HG02759 (cell line): Measurements from ENCODE around the gene CCDC85A.

ENCODE experiments used
- ATAC-seq: cut with Tn5 transposase; IDR thresholded peaks from one replicate; pipeline ENCODE4 v1.9.1; 2021; ENCODE audit warnings: mild to moderate bottlenecking, moderate library complexity; ENCODE audit not compliant: unreplicated experiment

CCDC85A gene

DNA sequence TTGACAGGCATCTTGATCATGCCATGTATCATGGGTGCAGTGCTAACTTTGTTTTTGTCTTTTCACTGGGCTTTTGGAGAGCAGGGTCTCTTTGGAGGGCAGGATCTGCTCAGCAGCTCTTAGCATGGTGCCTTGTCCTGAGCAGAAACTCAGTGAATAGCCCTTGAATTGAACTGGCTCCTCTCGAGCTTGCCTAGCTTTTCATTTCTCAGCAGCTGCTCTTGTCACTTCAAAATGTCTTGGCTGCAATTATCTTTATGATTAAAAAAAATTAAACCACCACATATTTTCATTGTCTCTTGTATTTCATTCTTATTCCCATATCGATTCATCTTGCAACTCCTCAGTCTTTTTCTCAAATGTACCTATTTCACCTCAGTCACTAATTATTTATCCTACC, 50.5 kb downstream of the CCDC85A start:
- ATAC-seq = no peak

DNA sequence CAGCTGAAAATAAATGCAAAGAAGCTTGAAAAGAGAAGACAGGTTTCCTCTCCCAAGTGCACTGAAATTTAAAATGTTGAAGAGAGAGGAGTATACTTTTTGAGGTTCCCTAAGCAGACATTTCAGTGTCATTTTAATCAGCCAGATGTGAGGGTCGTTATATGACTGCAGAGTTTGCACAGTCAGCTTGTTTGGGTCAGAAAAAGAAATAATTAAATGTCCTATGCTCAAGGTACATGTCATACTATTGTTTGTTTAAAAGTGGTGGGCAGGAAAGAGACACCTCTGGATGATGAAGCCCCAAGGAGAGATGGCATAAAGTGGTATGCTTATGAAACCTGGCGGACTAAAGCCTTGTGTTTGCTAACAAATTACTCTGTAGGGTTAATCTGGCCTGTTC, 55.2 kb downstream of the CCDC85A start:
- ATAC-seq = no peak

DNA sequence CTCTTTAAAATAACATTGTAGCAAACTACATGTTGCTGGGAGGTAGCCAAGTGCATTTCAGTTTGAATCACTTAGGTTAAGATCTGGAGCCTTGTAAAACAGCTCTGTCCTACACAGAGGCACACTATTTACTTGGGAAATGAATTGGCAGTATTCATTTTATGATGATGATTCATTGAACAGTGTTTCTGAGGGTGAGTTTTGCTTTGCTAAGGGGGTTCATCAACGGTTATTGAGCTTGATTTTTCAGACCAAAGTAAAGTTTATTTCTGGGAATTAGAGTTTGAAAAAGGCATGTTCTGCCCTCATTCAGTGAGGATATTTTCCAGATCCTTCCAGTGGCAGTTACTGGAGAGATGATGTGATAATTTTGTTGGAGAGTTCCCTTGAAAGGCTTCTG, 55.6 kb downstream of the CCDC85A start:
- no peak for ATAC-seq

DNA sequence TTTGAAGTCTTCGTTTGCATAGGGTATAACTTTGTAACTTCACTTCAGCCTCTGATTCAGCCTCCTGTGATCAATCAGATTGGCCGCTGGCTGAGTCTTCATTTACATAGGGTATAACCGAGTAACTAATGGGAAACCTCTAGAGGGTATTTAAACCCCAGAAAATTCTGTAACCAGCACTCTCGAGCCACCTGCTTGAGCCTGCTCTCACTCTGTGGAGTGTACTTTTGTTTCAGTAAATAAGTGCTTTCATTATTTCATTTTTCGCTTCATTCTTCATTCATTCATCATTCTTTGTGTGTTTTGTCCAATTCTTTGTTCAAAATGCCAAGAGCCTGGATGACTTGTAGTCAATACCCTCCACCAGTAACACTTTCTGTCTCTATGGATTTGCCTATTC, 56.4 kb downstream of the CCDC85A start:
- ATAC-seq = no peak

DNA sequence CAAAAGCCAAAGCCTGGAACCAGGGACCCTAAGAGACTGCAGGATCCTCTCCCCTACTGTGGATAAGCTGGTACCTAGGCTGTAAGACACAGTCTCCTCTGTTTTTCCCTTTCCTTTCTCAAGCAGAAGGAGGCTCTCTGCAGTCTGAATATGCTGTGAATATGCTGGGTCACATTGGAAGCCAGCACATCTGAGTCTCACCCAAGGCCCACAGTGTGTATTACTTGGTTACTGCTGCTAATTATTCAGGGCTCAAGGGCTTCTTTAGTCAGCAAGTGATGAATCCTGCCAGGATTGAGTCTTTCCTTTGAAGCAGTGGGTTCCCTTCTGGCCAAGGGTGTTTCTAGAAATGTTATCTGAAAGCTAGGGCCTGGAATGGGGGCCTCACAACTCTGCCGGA, 60.7 kb downstream of the CCDC85A start:
- ATAC-seq = no peak

DNA sequence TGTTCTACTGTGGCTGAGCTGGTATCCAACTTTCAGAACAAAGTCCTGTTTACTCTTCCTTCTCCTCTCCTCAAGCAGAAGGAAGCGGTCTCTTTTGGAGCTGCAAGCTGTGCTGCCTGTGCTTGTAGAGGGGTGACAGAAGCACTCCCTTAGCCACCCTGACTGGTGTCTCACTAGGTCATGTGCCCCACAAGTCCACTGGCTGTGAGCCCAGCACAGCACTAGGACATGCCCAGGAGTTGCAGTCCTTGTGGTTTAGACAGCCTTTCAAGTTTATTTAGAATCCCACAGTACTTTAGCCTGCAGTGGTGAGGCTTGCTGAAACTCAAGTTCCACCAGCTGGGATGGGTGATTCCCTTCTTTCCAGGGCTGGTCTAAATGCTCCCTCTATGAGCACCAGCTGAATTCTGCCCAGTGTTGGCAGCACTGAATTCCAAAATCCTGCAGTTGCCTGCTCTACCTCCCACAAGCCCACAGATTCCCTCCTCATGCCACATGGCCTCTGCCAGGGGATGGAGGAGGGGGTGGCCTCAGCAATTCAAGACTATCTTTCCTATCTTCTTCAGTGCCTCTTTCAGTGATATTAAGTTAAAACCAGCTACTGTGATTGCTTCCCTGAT, 61.2 kb downstream of the CCDC85A start:
- no peak for ATAC-seq

DNA sequence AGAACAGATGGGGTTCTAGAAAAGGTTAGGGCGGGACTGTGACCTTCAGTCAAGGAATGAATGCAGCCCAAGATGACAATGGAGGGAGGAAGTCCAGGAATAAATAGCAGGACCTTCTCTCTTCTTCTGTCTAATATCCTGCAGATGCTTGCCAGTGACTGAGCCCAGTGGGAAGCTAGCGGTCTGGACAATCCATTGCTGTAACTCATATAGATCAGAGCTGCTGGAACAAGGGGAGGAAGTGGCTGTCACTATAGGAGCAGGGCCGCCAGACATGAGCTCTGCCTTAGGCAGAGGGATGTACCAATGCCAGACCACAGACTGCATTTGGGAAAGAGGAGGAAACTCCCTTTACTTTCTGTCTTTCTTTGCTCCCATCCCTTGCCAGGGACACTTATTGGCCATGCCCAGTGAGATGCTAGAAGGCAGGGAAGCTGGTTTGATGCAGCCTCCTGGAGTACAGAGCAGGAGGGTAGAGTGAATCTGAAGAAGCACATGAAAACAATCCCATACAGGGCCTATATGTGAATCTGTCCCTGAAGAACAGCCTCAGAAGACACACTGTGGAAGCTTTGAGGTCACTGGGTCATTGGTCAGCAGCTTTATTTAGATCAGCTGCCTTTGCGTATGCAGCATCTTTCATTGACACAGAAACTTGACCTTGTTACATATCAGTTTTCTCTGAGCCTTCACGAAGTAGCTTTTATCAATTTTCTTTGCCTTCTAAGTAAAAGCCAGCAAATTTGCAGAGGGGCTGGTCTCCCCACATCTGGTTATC, 65.4 kb downstream of the CCDC85A start:
- no peak for ATAC-seq

DNA sequence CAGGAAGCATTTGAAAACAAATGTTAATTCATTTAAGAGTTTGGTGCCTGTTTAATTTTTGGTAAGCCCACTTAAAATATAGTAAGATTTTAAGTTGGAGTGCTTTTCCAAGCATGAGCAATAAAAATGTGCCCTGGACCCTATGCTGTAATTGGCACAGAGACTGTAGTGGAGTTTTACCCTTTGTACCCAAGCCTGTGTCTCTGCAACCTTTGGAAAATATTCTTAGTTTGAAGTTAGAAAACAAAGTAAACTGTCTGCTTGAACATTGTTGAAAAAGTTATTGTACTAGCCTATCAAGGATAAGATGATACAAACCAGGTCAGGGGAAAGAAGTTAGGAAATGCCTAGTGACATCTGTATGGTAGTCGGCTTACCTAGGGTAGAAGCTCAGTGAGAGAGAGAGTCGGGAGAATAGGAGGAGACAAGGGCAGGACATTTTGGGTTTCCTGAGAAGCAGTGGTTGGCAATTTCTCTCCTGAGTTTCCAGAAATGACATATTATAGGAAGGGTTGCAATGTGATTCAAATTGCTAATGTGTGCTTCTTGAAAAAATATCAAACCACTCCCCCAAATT, 66.5 kb downstream of the CCDC85A start:
- no peak for ATAC-seq

DNA sequence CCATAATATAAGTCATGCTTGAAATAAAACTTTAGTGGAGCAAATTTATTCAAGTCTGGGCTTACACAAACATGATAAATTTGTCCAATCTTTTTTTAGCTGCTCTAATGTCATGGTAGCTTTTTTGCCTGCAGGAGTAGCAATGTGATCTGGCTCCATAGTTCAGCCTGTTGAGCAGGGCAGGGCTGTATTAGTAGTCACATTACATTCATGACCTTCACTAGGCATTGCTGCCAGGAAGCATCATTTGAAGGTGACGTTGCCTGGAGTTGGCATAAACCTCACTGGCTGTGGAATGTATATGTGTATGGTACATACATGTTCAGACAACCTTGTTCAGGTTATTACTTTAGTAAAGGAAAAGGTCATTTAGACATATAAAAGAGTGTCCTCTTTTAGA, 76.6 kb downstream of the CCDC85A start:
- ATAC-seq = no peak

DNA sequence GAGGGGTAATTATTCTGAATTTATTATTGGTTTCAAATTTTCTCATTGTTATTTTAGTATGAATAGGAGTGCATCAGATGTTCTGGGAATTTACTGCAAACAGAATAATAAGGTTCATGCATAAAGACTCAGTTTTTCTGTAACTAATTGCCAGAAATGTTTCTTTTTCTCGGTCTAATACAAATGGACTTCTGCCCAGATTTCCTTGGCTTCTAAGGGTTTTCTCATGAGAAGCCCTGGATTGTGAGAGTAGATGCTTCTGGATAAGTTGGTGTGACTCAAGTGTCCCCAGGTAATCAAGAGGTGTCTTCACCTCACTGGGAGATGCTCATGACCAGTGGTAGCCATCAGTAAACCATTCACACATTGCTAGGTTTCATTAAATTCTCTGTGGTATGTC, 78.5 kb downstream of the CCDC85A start:
- no peak for ATAC-seq

DNA sequence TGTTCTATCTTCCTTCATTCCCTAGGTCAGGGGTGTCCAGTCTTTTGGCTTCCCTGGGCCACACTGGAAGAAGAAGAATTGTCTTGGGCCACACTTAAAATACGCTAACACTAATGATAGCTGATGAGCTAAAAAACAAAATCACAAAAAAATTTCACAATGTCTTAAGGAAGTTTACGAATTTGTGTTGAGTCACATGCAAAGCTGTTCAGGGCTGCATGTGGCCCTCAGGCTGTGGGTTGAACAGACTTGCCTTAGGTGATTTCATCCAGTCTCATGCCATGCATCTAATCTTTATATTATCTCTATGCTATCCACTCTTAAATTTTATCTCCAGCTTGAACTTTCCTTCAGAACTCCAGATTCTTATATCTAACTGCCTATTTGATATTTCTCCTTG, 80.1 kb downstream of the CCDC85A start:
- ATAC-seq = no peak

DNA sequence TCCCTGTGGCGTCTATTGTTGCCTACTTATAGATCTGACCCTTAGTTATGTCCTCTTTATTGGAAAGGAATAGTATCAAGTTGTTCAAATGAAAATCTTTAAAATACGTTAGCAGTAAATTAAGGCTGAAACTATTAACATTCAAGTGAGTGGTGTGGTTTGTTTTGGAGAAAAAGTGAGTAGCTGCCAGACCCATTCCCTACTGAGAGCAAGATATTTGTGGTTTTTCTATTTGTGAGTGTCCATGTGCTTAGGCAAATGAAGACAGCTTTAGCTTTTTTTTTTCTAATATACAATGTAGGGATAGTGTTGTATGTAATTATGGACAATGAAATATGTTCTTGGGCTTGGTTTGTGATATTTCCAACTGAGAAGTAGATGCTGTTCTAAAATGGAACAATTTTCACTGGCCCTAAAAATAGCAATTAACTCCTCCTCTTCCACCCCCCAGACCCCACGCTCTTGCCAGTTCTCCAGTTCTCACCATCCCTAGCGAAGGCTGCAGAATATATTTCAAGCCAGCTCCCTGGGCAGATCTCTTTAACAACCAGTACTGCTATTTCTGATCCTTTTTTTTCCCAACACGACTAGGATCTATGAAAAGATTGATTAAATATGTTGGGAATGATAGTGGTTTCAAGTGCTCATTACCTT, 83.1 kb downstream of the CCDC85A start:
- no peak for ATAC-seq

DNA sequence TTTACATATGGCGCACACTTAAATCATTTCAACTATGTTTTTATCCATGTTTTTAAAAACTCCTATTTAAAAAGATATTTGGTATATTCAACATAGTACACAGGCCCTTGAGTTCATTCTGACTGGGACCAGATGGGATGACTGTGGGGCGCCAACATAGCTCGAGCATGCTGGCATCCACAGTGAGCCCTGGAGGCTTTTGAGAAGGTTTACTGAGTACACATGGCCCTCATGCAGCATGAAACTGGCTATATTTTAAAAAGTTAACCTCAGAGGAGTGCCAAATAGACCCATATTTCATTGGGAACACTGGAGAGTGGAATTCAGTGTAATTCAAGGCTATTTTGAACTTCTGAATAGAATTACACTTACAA, 83.6 kb downstream of the CCDC85A start:
- no peak for ATAC-seq

DNA sequence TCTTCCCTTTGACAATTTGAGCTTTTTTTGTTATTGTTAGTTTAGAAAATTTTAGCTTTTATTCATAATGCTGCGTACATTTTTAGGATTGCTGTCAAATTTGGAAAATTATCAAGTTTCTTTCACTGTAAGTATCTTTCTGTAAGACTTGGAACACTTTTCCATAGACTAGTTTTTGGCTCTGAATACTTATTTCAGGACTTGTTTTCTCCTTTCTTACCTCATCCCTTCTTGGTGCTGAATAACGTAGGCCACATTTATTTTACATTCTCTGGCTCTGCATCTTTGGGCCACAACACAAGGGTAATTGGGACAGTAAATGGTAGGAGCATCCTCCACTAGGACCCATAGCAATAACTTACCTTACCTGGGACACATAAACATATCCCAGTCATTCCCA, 85.1 kb downstream of the CCDC85A start:
- no peak for ATAC-seq

DNA sequence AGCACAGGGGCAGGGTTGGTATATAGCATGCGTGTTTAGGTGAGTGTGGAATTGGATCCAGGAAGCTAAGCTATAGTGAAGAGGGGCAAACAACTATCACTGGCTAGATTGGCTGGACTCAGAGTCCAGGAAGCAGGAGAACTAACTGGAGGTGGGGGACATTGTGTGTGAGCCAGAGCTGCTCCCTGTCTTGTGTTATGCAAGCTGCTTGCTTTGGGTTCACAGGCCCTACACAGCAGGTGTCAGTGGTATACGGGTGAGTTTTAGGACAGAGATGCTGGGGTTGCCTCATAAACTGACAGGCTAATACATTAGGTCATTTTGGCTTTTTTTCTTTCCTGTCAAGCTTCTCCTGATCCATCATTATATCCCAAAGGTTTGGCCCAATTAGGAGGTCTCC, 87.5 kb downstream of the CCDC85A start:
- no peak for ATAC-seq

DNA sequence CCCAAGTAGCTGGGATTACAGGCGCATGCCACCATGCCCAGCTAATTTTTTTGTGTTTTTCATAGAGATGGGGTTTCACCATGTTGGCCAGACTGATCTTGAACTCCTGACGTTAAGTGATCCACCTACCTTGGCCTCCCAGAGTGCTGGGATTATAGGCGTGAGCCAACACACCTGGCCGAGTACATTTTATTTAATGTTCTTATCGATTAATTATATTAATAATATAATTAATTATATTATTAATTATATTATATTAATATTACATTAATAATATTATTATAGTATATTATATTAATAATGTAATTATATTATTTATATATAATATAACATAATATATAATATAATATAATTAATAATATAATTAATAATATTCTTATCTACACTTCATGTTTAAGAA, 101.4 kb downstream of the CCDC85A start:
- no peak for ATAC-seq

DNA sequence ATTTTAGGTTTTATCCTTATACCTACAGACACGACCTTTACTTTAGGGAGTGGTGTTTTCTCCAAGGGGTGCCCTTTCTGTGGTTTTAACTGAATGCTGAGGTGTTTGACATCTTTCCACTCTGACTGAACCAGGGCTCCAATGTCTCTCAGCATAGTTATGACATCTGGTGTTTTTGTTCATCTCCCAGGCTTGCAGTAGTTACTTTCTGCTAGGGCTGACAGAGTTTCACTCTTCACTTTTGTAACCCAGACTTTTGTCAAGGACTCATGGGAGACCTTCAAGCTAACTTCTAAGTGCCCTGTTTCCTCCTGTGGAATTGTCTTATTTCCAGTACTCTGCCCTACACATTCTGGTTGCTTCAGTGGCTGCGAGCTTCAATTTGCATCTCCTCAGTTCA, 103.1 kb downstream of the CCDC85A start:
- ATAC-seq = no peak

DNA sequence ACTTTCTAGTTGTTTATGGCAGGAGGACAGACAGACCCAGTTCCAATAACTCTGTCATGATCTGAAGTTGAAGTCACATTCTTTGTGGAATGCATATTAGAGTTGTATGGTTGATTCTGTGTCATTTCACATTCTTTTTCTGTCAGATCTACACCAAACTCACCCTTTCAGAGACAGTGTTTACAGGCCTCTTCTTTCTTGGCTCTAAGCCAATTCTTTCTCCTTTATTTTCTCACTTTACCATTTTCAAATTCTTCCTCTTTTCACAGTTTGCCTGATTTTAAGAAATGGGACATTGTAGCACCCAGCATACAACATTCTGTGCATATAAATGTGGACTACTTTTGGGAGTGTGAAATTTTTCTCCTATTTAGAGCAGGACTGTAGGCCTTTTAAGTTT, 103.7 kb downstream of the CCDC85A start:
- no peak for ATAC-seq

DNA sequence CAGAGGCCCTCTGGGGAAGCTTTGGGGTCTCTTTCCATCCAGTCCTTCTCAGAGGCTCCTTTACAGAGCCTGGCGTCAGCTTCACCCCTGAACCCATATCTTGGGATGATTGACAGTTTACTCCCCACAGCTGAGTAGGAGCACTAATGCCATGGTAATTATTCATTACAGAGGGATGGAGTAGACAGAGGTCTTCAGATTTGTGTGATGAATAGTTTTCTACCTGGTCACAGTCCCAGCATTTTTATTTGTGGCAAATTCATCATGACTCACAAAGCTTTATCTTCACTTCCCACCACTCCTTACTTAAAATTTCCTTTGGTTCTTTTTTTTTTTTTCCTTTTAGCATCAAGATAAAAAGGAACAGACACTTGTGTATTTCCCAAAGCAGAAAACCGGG, 104.2 kb downstream of the CCDC85A start:
- no peak for ATAC-seq

DNA sequence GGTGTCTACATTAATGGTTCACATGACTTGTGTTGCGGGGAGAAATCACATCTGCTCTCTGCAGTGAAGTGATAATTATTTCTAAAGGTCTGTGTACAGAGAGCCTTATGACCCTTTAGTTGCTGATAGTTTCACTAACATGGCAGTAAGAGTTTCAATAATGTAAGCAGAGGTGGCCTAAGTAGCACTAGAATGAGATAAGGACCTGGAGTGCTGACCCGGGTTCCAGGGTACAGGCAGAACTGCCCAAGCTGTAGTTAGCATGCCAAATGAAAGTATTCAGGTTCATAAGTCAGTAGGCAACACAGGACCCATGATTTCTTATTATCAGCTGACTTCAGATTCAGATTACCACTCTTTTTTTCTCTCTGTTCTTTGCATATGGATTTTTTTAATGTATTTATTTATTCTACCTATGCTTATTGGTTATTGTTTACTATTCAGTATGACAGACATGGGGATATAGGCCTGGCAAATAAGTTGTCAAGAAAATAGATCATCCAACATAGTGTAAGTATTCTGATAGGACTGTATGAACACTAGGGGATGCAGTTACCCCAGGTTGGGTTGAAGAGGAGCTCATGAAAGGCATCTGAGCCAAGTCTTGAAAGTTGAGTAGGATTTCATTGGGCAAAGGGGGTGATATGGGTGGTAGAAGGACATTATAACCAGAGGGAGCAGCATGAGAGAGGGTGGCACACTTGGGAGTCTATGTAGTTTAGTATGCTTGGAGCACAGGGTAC, 105.2 kb downstream of the CCDC85A start:
- no peak for ATAC-seq

DNA sequence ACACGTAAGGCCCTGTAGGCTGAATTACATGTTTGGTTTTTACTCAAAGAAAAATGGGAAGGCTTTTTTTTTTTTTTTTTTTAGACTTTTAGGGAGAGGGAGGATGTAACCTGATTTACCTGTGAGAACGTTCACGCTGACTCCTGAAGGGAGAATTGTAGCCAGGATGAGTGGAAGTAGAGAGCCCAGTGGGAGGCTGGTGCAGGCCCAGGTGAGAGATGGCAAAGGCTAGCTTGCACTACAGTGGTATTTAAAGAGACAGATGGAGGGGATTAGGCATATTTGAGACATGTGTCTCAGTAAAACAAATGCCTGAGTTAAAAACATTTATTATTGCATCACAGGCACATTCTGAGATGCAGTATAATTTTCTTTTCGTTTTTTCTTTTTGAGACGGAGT, 107.9 kb downstream of the CCDC85A start:
- no peak for ATAC-seq
